ENCODE measurements around the gene GLUL. TPM values are rescaled to one million over a fixed set of nuclear protein-coding genes. Genes with fewer than 3 reads are reported as not detected.

Gene GLUL
- total RNA-seq, 1 experiment from 2014 or later = 159 TPM

DNA sequence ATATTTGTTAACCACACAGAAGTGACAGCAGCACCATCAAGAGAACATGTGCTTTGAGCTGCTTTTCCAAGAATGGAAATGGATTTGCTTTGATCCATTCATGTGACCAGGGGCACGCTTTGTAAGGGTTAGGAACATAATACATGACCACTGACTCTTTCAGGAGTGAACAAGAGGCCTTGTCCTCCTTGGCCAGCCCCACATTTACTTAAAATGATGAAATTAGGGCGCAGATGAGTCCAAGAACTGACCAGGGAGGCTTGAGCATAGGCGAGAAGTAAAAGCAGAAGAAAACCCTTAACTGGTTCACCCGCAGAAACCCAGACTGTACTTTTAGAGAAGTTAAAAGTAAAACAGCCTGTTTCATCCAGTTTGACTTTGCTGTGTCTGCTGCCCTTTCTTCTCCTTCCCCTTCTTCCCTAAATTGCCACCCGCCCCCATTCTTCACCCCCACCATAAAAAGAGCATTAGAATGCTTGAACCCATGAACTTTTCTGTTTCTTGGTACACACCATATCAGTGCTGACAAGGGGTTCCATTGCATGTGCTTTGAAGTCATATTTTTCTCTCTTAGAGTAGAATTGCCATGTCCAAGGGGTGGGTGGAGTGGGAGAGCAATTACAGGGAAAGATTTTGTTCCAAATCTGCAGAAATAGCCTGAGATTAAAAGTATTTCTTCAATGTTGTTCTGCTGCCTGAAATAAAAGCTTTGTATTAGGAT is 2.6 kb upstream of the GLUL start:
- H3F3A ChIP-seq (ENCODE audit: low read length, unreplicated experiment) = no peaks in the 10 kb centered on the region
- H2AFZ ChIP-seq (ENCODE audit: low read length) = no peak overlapping the region
- H3K79me2 ChIP-seq (ENCODE audit: low read length) = peaks cover 23% of the 10 kb centered on the region
- H3K27me3 ChIP-seq (ENCODE audit: low read length) = no peaks in the 10 kb centered on the region
- no TSS peak for BruUV-seq (replicated peaks)
- no peaks in the 10 kb centered on the region for H3K9me2 ChIP-seq (replicated peaks; ENCODE audit: low read length)
- H4K20me1 ChIP-seq (ENCODE audit: low read length) = peaks cover 16% of the 10 kb centered on the region
- DNase-seq = no peak
- H3K9me3 ChIP-seq (ENCODE audit: low read length) = no peaks in the 10 kb centered on the region
- no peak overlapping the region for H3K4me3 ChIP-seq (ENCODE audit: low read length)
- POLR2A ChIA-PET (ENCODE audit: unreplicated experiment) = no interaction called here
- no peaks in the 10 kb centered on the region for H3K36me3 ChIP-seq (ENCODE audit: low read depth, low read length)
- intact Hi-C loops (cut with micrococcal nuclease) = loop anchor here (5.0 kb wide), 1 partner anchor 92 kb away; no protein-coding TSS in a partner anchor
- H3K4me2 ChIP-seq (ENCODE audit: low read length) = no peak overlapping the region
- H3K27ac ChIP-seq (ENCODE audit: low read length) = no peak overlapping the region
- peaks cover 24% of the 10 kb centered on the region for H3K4me1 ChIP-seq (ENCODE audit: insufficient read depth, low read length)
- CTCF ChIA-PET = interaction anchor here (0.5 to 0.6 kb wide), 2 partner anchors 92 to 104 kb away, joined by 4 to 5 read pairs; no protein-coding TSS in a partner anchor
- no peak for ATAC-seq
- H3K9ac ChIP-seq (ENCODE audit: low read length) = no peak overlapping the region
- TF ChIP-seq EZH2 (IDR thresholded peaks at IDR 0.05; ENCODE audit: low read length, unreplicated experiment) = no peak
- no peak for TF ChIP-seq EZH2phosphoT487 (IDR thresholded peaks at IDR 0.05; ENCODE audit: borderline replicate concordance, low read length)
- TF ChIP-seq, protein P1, sequence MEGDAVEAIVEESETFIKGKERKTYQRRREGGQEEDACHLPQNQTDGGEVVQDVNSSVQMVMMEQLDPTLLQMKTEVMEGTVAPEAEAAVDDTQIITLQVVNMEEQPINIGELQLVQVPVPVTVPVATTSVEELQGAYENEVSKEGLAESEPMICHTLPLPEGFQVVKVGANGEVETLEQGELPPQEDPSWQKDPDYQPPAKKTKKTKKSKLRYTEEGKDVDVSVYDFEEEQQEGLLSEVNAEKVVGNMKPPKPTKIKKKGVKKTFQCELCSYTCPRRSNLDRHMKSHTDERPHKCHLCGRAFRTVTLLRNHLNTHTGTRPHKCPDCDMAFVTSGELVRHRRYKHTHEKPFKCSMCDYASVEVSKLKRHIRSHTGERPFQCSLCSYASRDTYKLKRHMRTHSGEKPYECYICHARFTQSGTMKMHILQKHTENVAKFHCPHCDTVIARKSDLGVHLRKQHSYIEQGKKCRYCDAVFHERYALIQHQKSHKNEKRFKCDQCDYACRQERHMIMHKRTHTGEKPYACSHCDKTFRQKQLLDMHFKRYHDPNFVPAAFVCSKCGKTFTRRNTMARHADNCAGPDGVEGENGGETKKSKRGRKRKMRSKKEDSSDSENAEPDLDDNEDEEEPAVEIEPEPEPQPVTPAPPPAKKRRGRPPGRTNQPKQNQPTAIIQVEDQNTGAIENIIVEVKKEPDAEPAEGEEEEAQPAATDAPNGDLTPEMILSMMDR (conservative IDR thresholded peaks at IDR 0.05; ENCODE audit: low read depth, low read length) = no peak

DNA sequence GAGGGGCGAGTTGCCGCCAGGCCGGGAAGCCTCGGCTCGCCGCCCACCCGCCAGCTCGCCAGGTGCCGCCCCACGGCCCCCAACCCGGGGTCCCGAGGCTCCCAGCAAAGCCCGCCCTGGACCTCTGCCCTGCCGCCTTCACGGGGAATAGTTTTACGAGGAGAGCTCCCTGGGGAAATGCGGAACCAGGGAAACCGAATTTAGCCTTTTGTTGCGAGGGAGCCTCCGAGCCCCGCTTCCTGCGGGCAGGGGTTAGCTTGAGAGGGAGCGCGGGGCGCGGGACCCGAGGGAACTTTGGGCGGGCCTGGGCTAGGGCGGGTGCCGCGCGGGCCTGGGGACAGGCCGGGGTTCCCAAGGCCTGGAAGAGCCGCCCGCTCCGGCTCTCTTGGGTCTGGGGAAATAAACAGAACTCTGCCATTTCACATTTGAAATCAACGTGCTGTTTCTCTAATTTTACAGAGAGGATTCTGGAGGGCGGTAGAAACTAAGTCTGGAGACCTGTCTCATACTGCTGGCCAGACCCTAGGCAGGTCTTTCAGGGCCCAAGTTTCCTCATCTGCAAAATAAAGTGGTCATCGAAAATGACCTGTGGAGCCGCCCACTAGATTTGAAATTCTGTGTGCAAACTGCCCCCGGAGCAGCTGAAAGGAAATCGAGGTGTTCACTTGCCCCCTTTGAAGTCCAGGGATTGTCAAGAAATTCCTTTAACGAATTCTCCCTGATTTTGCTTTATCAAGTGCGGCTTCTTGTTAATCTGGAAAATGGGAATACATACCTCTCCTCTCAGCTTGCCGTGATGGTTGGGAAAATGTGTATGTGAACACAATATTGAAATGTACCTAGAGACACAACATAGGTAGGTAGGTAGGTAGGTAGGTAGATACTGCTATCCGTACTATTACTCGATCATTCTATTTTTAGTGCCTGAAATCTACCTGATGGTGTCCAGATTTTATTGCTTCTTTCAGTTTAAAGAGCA is 749 bp upstream of the GLUL start:
- Histone ChIP-seq H3F3A (ENCODE audit: low read length, unreplicated experiment) (no peaks in the 10 kb centered on the region), H3K4me2 (ENCODE audit: low read length) (peak overlapping the region; percentile 97), H3K36me3 (ENCODE audit: low read depth, low read length) (peaks cover 15% of the 10 kb centered on the region), H3K4me1 (ENCODE audit: insufficient read depth, low read length) (peaks cover 16% of the 10 kb centered on the region), H3K9me3 (ENCODE audit: low read length) (no peaks in the 10 kb centered on the region), H3K9ac (ENCODE audit: low read length) (peak overlapping the region; percentile 92), H4K20me1 (ENCODE audit: low read length) (peaks cover 31% of the 10 kb centered on the region), H3K9me2 (replicated peaks; ENCODE audit: low read length) (no peaks in the 10 kb centered on the region), H2AFZ (ENCODE audit: low read length) (peak overlapping the region; percentile 83), H3K27ac (ENCODE audit: low read length) (peak overlapping the region; percentile 73), H3K4me3 (ENCODE audit: low read length) (peak overlapping the region; percentile 95), H3K79me2 (ENCODE audit: low read length) (peaks cover 40% of the 10 kb centered on the region), H3K27me3 (ENCODE audit: low read length) (no peaks in the 10 kb centered on the region)
- peak; percentile 21 for ATAC-seq
- intact Hi-C loops (cut with micrococcal nuclease) = loop anchor here (5.0 kb wide), 1 partner anchor 90 kb away; no protein-coding TSS in a partner anchor
- TF ChIP-seq EZH2phosphoT487 (IDR thresholded peaks at IDR 0.05; ENCODE audit: borderline replicate concordance, low read length) = no peak
- TF ChIP-seq EZH2 (IDR thresholded peaks at IDR 0.05; ENCODE audit: low read length, unreplicated experiment) = no peak
- TF ChIP-seq, protein P1 (conservative IDR thresholded peaks at IDR 0.05; ENCODE audit: low read depth, low read length) = no peak
- BruUV-seq (replicated peaks) = TSS peak; percentile 59
- ChIA-PET CTCF (no interaction called here), POLR2A (ENCODE audit: unreplicated experiment) (interaction anchor here (0.6 to 1.0 kb wide), 3 partner anchors 71 to 284 kb away, joined by 3 to 5 read pairs (median 4); no protein-coding TSS in a partner anchor)
- DNase-seq = peak; percentile 15
